K562 (cell line): ENCODE data around the gene NAT10. TPM values are rescaled to one million over a fixed set of nuclear protein-coding genes. Genes with fewer than 3 reads are reported as not detected.

ENCODE experiments used
- ATAC-seq: fragments of 200-7000 bp; cut with Tn5 transposase; 3 replicates; pipeline ENCODE4 v1.9.1; 2020; ENCODE audit warnings: moderate library complexity
- BruUV-seq: library from RNA; stranded (reverse); fragments of 400-500 nt; replicated peaks from 2 replicates; lab custom pipeline; 2021; lab: Mats Ljungman, UMichigan
- CTCF ChIA-PET: fragments of 300-600 bp; formaldehyde crosslinking; extraction: SDS; loops from one replicate; lab custom pipeline; 2021; ENCODE audit warnings: low intra/inter-chr PET ratio; lab: Yijun Ruan, JAX
- POLR2A ChIA-PET: fragments of 300-600, 350-650 bp; sonication (Branson Sonifier 250); formaldehyde crosslinking; extraction: SDS; loops from one replicate; lab custom pipeline; 2021; ENCODE audit warnings: antibody characterized with exemption, inconsistent platforms; lab: Yijun Ruan, JAX
- DNase-seq, 4 experiments: peaks; one replicate each; pipeline versions ENCODE4 v3.0.0 to v3.0.0-alpha.2; 2011 to 2018; ENCODE audit warnings: low spot score in 3 of 4, mixed read lengths in 3 of 4; ENCODE audit errors: extremely low read depth in 1 of 4
- FAIRE-seq: peaks from 2 replicates; lab custom pipeline; 2011; peaks lifted over from hg19 to GRCh38; lab: Jason Lieb, UNC
- H2AFZ ChIP-seq: 2 replicates; pipeline ENCODE4 v1.6.0; 2011; ENCODE audit warnings: low read depth, low read length, control low read depth, inconsistent platforms
- H3K27ac ChIP-seq: fragments of 200-600 bp; 3 replicates; pipeline ENCODE4 v1.8.0; 2011; ENCODE audit warnings: low read depth, mild to moderate bottlenecking, control low read depth, inconsistent platforms, low read length, moderate library complexity, mixed read lengths; ENCODE audit errors: extremely low read depth
- H3K27me3 ChIP-seq, 2 experiments: fragments of 300-600 bp in 1 of 2; 2 replicates in 1 of 2; 3 replicates in 1 of 2; pipeline versions ENCODE4 v1.6.0 to v1.8.0; 2011; ENCODE audit warnings: inconsistent platforms in 2 of 2, low read length in 2 of 2, mild to moderate bottlenecking in 1 of 2, mixed read lengths in 1 of 2, moderate library complexity in 1 of 2; ENCODE audit not compliant: control insufficient read depth in 2 of 2, insufficient read depth in 2 of 2
- H3K36me3 ChIP-seq: fragments of 300-600 bp; 3 replicates; pipeline ENCODE4 v1.8.0; 2011; ENCODE audit warnings: mild to moderate bottlenecking, low read length, inconsistent platforms; ENCODE audit not compliant: control insufficient read depth, insufficient read depth
- H3K4me1 ChIP-seq, 2 experiments: fragments of 200-600 bp in 1 of 2; replicated peaks in 1 of 2; 2 replicates in 1 of 2; 3 replicates in 1 of 2; pipeline versions ENCODE4 v1.5.1 to v1.8.0; 2011; ENCODE audit warnings: inconsistent platforms in 2 of 2, low read length in 2 of 2, mild to moderate bottlenecking in 1 of 2, mixed read lengths in 1 of 2, moderate library complexity in 1 of 2; ENCODE audit not compliant: control insufficient read depth in 2 of 2, insufficient read depth in 2 of 2
- H3K4me2 ChIP-seq: 2 replicates; pipeline ENCODE4 v1.6.1; 2011; ENCODE audit warnings: low read length, control low read depth, inconsistent platforms, mixed read lengths; ENCODE audit not compliant: insufficient read depth
- H3K4me3 ChIP-seq: fragments of 200-600 bp; sonication (generic), shearing (Covaris generic); 2 replicates; pipeline ENCODE4 v1.5.1; 2016; ENCODE audit warnings: control low read depth, inconsistent platforms
- H3K79me2 ChIP-seq: fragments of 200-600 bp; 3 replicates; pipeline ENCODE4 v1.8.0; 2011; ENCODE audit warnings: low read length, inconsistent platforms; ENCODE audit not compliant: control insufficient read depth, insufficient read depth
- H3K9ac ChIP-seq, 2 experiments: 2 replicates each; pipeline versions ENCODE4 v1.6.0 to v1.6.1; 2011; ENCODE audit warnings: low read depth in 2 of 2, low read length in 2 of 2, control low read depth in 1 of 2, inconsistent platforms in 1 of 2, mild to moderate bottlenecking in 1 of 2, mixed read lengths in 1 of 2; ENCODE audit not compliant: insufficient read depth in 1 of 2
- H3K9me1 ChIP-seq: one replicate; pipeline ENCODE4 v1.6.0; 2011; ENCODE audit warnings: inconsistent platforms, mild to moderate bottlenecking, low read length, moderate library complexity; ENCODE audit not compliant: control insufficient read depth, insufficient read depth
- H3K9me3 ChIP-seq: replicated peaks from 2 replicates; pipeline ENCODE4 v1.5.1; 2011; ENCODE audit warnings: low read depth, low read length, inconsistent platforms; ENCODE audit not compliant: control insufficient read depth, insufficient read depth
- H4K20me1 ChIP-seq: replicated peaks from 2 replicates; pipeline ENCODE4 v1.6.1; 2011; ENCODE audit warnings: low read length, inconsistent platforms, mixed read lengths; ENCODE audit not compliant: control insufficient read depth, insufficient read depth
- CHAMP1 ChIP-seq: fragments of 450-650 bp; IDR thresholded peaks from 2 replicates; pipeline ENCODE4 v1.6.1; 2016; ENCODE audit warnings: mild to moderate bottlenecking
- HMGXB4 ChIP-seq: sonication (generic); formaldehyde crosslinking; IDR thresholded peaks from 2 replicates; pipeline ENCODE4 v1.8.1; 2023; ENCODE audit warnings: mild to moderate bottlenecking, missing genetic modification reagents
- MLLT1 ChIP-seq, 2 experiments: fragments of 450-650 bp; IDR thresholded peaks; 2 replicates each; pipeline ENCODE4 v1.6.1; 2016
- MTA2 ChIP-seq: fragments of 450-650 bp; IDR thresholded peaks from 2 replicates; pipeline ENCODE4 v1.6.1; 2016; ENCODE audit warnings: low read depth
- RBM39 ChIP-seq: fragments of 200-400 bp; formaldehyde crosslinking; optimal IDR thresholded peaks from 2 replicates; pipeline ENCODE3; 2018; ENCODE audit warnings: low read depth, low read length
- REST ChIP-seq, 2 experiments: fragments of 450-650 bp; formaldehyde crosslinking in 1 of 2; IDR thresholded peaks; 2 replicates each; pipeline versions ENCODE4 v1.4.0 to v1.6.1; 2014 to 2020; ENCODE audit warnings: mild to moderate bottlenecking in 2 of 2, borderline replicate concordance in 1 of 2, low read depth in 1 of 2
- SRSF1 ChIP-seq: fragments of 200-400 bp; formaldehyde crosslinking; IDR thresholded peaks from 2 replicates; pipeline ENCODE4 v1.6.1; 2017; ENCODE audit warnings: mild to moderate bottlenecking, low read depth, low read length, moderate library complexity
- ZNF197 ChIP-seq: fragments of 200-800 bp; sonication (Bioruptor generic); IDR thresholded peaks from 2 replicates; pipeline ENCODE4 v1.6.1; 2016; ENCODE audit warnings: low read depth, missing genetic modification characterization, missing compliant biosample characterization
- WGBS: fragments of 100-300 bp; shearing (Covaris generic); methylation state at CpG from one replicate; pipeline ENCODE4 v1.1.6; 2016; ENCODE audit warnings: low coverage, mixed read lengths; ENCODE audit not compliant: insufficient coverage; ENCODE audit errors: missing lambda C conversion rate; 5-methylcytosine and 5-hydroxymethylcytosine counted together
- in situ Hi-C: fragments of 300-500 bp; cut with MboI; formaldehyde crosslinking; loops from 4 replicates; pipeline ENCODE4 v1.15.0; 2018; ENCODE audit warnings: inconsistent platforms, mixed read lengths
- intact Hi-C: fragments of 100-400 bp; cut with micrococcal nuclease; formaldehyde crosslinking; loops from 2 replicates; pipeline ENCODE4 v1.14.2; 2022
- polyA plus RNA-seq, 8 experiments: library from polyadenylated mRNA; depleted of rRNA in 4 of 8; stranded (reverse) in 5 of 8; unstranded in 3 of 8; fragments of >200 nt; fragmentation: Nextera tagmentation in 2 of 8; fragmentation: Illumina TruSeq in 1 of 8; extraction: Ambion mirVana in 2 of 8; extraction: Trizol in 1 of 8; gene quantifications; 2 replicates each; pipeline versions ENCODE4 v1.2.1 to v1.2.3, GENCODE V29; 2011 to 2014; ENCODE audit warnings: inconsistent platforms in 1 of 8, missing spikeins in 1 of 8
- total RNA-seq, 7 experiments: library from RNA; depleted of rRNA in 6 of 7; stranded (reverse); fragments of >200 nt in 6 of 7; fragmentation: Illumina TruSeq in 2 of 7; extraction: Trizol in 2 of 7; gene quantifications; 2 replicates each; pipeline versions ENCODE4 v1.2.1 to v1.2.3, GENCODE V29; 2011 to 2021; ENCODE audit warnings: low replicate concordance in 1 of 7

NAT10 gene
- total and polyA plus RNA-seq, 9 of the 15 experiments (the other 6 are each of a cell fraction or from before 2014, with no cell fraction given), result 55.4 to 125 (median 86.3) TPM

- H3K4me1 ChIP-seq, result no peaks in the 10 kb centered on the region; a peak in 1 of 5 replicates
- no peak overlapping the region for H3K9ac ChIP-seq
- H3K36me3 ChIP-seq, result peaks cover 89% of the 10 kb centered on the region
- no peak for ATAC-seq
- no peaks in the 10 kb centered on the region for H3K27me3 ChIP-seq
- ChIA-PET CTCF (no interaction called here), POLR2A (interaction anchor here (0.7 to 2.0 kb wide), 3 partner anchors 8 to 16 kb away, joined by 3 to 5 read pairs (median 4); no protein-coding TSS in a partner anchor)
- no peaks in the 10 kb centered on the region for H3K9me1 ChIP-seq
- peaks cover 88% of the 10 kb centered on the region for H3K79me2 ChIP-seq
- no peak overlapping the region for H3K4me3 ChIP-seq
- TSS peak; percentile 9 for BruUV-seq
- 84% methylated on average over 3 of the region's 3 CpGs for WGBS
- no peak overlapping the region for H3K4me2 ChIP-seq
- H4K20me1 ChIP-seq, result peaks cover 23% of the 10 kb centered on the region
- DNase-seq, result no peak
- H3K27ac ChIP-seq, result no peak overlapping the region
- intact Hi-C loops (loop anchor here (5.0 kb wide), 1 partner anchor 75 kb away; no protein-coding TSS in a partner anchor), in situ Hi-C loops (no loop called here)
- no peak overlapping the region for H2AFZ ChIP-seq
- no peaks in the 10 kb centered on the region for H3K9me3 ChIP-seq
- no peak for FAIRE-seq
- TF ChIP-seq MTA2 (no peak), MLLT1 (IDR thresholded peaks at IDR 0.05) (no peak), REST (IDR thresholded peaks at IDR 0.05; ENCODE audit: borderline replicate concordance) (no peak), REST (CRISPR knock-in tag; IDR thresholded peaks at IDR 0.05; ENCODE audit: low read depth) (no peak), RBM39 (no peak), HMGXB4 (CRISPR knock-in tag) (no peak), CHAMP1 (no peak), ZNF197 (CRISPR knock-in tag) (no peak), SRSF1 (no peak)
Measured at GRCh38 chr11:34072041-34072440, 33.4 kb upstream of the NAT10 start.
